Tibial nerve (tissue), 4 donors: ENCODE measurements around the gene NEDD4L. TPM values are rescaled to one million over a fixed set of nuclear protein-coding genes. Genes with fewer than 3 reads are reported as not detected.

Experiments used
- DNase-seq, 2 donors: peaks; one replicate each; pipeline ENCODE4 v3.0.0-alpha.2; 2019; ENCODE audit warnings: low spot score in 2 of 2
- H3K27ac ChIP-seq, 4 donors: fragments of 200-600 bp; sonication (generic) in 3 of 4; one replicate each; pipeline ENCODE4 v1.5.1; 2017 to 2019; ENCODE audit warnings: mild to moderate bottlenecking in 1 of 4
- H3K27me3 ChIP-seq, 2 donors: fragments of 200-600 bp; sonication (generic) in 1 of 2; one replicate each; pipeline versions ENCODE4 v1.5.1 to v1.6.0; 2017 to 2019
- H3K36me3 ChIP-seq, 3 donors: fragments of 200-600 bp; sonication (generic); one replicate each; pipeline ENCODE4 v1.5.1; 2018 to 2019
- H3K4me1 ChIP-seq, 4 donors: fragments of 200-600 bp; sonication (generic) in 3 of 4; one replicate each; pipeline ENCODE4 v1.5.1; 2017 to 2019
- H3K4me3 ChIP-seq, 4 donors: fragments of 200-600 bp; sonication (generic) in 3 of 4; one replicate each; pipeline ENCODE4 v1.5.1; 2017 to 2019; ENCODE audit warnings: mild to moderate bottlenecking in 1 of 4, moderate library complexity in 1 of 4
- H3K9me3 ChIP-seq, 4 donors: fragments of 200-600 bp; sonication (generic) in 3 of 4; one replicate each; pipeline ENCODE4 v1.5.1; 2017 to 2019
- CTCF ChIP-seq, 5 experiments: fragments of 200-600 bp in 3 of 5; fragments of 450-650 bp in 2 of 5; sonication (generic) in 3 of 5; IDR thresholded peaks; one replicate each; pipeline ENCODE4 v1.5.1; 2016 to 2019; ENCODE audit warnings: antibody characterized with exemption in 5 of 5, mild to moderate bottlenecking in 3 of 5, moderate library complexity in 2 of 5
- EP300 ChIP-seq, 2 donors: sonication (generic); formaldehyde crosslinking; IDR thresholded peaks; one replicate each; pipeline ENCODE4 v1.6.1; 2017; ENCODE audit warnings: antibody characterized with exemption in 2 of 2, mild to moderate bottlenecking in 1 of 2
- POLR2A ChIP-seq, 2 donors: fragments of 450-650 bp; IDR thresholded peaks; one replicate each; pipeline ENCODE4 v1.6.1; 2017; ENCODE audit warnings: antibody characterized with exemption in 2 of 2, mild to moderate bottlenecking in 2 of 2, moderate library complexity in 2 of 2
- WGBS, 2 donors: methylation state at CpG; one replicate each; pipeline ENCODE4 v1.1.5; 2018; 5-methylcytosine and 5-hydroxymethylcytosine counted together
- total RNA-seq, 4 donors: library from RNA; depleted of rRNA; stranded (reverse); fragments of >200 nt; gene quantifications; one replicate each; pipeline ENCODE4 v1.1.0, GENCODE V29; 2016

The NEDD4L gene
- total RNA-seq, 4 donors from 2014 or later = 15.3 to 59.9 (median 26.8) TPM

DNA sequence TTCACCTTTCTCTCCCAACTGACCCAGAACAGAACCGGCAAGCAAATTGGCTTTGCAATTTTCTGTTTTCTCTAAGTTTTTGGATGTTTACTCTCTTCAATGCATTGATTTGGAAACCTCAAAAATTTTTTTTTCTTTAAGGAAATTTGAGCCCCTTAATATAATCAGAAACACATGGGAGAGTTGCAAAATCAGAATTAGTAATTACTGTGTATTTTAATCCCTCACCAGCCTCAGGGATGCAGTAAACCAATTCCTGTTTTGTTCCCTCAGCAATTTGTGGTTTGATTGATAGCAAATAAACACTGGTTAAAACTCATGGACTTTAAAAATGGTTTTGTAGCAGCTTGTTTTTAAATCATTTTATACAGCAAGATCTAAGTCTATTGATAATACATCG is 281.5 kb downstream of the NEDD4L start:
- H3K27ac ChIP-seq = no peak overlapping the region
- TF ChIP-seq EP300 (IDR thresholded peaks at IDR 0.05) (no peak), POLR2A (IDR thresholded peaks at IDR 0.05) (no peak), CTCF (IDR thresholded peaks at IDR 0.05) (no peak)
- H3K4me3 ChIP-seq = no peak overlapping the region
- H3K36me3 ChIP-seq = peaks cover 0 to 14% (median 0%) of the 10 kb centered on the region in 3 donors
- no peaks in the 10 kb centered on the region for H3K27me3 ChIP-seq
- DNase-seq = no peak
- peaks cover 0 to 8% (median 0%) of the 10 kb centered on the region in 4 donors for H3K4me1 ChIP-seq
- 60 to 63% methylated on average over 2 of the region's 2 CpGs for WGBS, 2 donors
- H3K9me3 ChIP-seq = no peaks in the 10 kb centered on the region

DNA sequence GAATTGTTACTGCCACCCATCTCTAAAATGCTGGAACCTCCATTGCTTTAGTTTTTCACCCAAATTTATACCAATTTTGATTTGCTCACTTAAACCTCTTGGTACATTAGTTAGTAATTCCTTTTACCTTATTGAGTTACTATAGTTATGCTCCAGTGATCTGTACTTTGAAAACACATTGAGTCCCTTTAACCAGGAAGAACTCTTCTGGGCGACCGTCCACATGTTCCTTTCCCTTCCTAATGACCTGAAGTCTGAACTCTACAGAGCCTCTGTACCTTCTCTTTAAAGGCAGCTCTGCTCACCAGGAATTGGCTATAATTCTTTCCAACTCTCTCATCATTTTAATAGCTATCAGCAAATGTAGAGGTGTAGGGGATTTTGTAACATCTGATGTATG is 290.0 kb downstream of the NEDD4L start:
- Histone ChIP-seq H3K4me3 (no peak overlapping the region), H3K9me3 (no peaks in the 10 kb centered on the region), H3K4me1 (peaks cover 0 to 7% (median 3%) of the 10 kb centered on the region in 4 donors), H3K27ac (no peak overlapping the region), H3K36me3 (peaks cover 0 to 14% (median 0%) of the 10 kb centered on the region in 3 donors), H3K27me3 (no peaks in the 10 kb centered on the region)
- WGBS, 2 donors = 95 to 97% methylated on average over 2 of the region's 2 CpGs
- DNase-seq = no peak
- TF ChIP-seq POLR2A (IDR thresholded peaks at IDR 0.05) (no peak), EP300 (IDR thresholded peaks at IDR 0.05) (no peak), CTCF (IDR thresholded peaks at IDR 0.05) (no peak)

DNA sequence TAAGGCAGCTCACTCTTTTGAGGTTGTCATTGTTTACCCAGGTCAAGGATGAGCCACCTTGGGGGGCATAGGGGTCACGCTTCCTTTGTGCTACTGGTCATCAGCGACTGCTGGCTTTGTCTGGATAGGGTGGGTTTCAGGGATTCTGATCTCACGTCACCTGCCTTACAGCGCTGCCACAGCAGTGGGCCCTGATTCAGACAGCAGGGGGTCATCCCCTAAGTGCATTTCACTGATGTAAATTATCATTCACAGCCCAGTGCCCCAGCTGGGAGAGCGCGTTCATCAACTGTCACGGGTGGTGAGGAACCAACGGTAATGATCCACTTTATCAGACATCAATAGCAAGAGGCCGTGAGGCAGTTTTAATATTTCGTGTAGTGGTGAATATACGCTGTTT is 291.2 kb downstream of the NEDD4L start:
- DNase-seq = no peak

DNA sequence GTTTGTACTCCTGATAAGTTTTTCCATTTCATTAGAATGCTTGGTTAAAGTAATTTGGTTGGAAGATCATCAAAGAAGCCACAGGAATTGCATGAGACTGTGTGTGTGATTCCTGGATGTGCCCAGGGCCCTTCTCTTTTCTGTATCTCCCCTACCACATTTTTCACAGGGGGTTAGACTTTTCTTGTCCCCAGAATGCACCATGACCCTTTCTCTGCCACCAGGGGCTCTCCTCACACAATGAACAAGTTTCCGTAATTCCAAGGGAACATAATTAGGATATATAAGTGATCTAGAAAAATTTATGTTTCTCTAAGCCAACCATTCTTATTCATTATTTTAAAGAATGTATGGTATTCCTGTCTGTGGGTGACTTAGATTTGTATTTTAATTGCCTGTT is 291.8 kb downstream of the NEDD4L start:
- TF ChIP-seq POLR2A (IDR thresholded peaks at IDR 0.05) = no peak
- TF ChIP-seq CTCF (IDR thresholded peaks at IDR 0.05) = no peak
- no peak for TF ChIP-seq EP300 (IDR thresholded peaks at IDR 0.05)
- no peak overlapping the region for H3K27ac ChIP-seq
- H3K9me3 ChIP-seq = no peaks in the 10 kb centered on the region
- peaks cover 0 to 6% (median 0%) of the 10 kb centered on the region in 3 donors for H3K36me3 ChIP-seq
- no peak for DNase-seq
- 65 to 77% methylated on average over 1 of the region's 1 CpG for WGBS, 2 donors
- H3K4me3 ChIP-seq = no peak overlapping the region
- no peaks in the 10 kb centered on the region for H3K27me3 ChIP-seq
- peaks cover 0 to 9% (median 4%) of the 10 kb centered on the region in 4 donors for H3K4me1 ChIP-seq

More for the DNA sequence above, 291.2 kb downstream of the NEDD4L start:
- peaks cover 0 to 10% (median 0%) of the 10 kb centered on the region in 3 donors for H3K36me3 ChIP-seq
- no peaks in the 10 kb centered on the region for H3K27me3 ChIP-seq
- H3K4me1 ChIP-seq = peaks cover 0 to 9% (median 4%) of the 10 kb centered on the region in 4 donors
- TF ChIP-seq CTCF (IDR thresholded peaks at IDR 0.05) = no peak
- no peak for TF ChIP-seq EP300 (IDR thresholded peaks at IDR 0.05)
- no peak for TF ChIP-seq POLR2A (IDR thresholded peaks at IDR 0.05)
- no peaks in the 10 kb centered on the region for H3K9me3 ChIP-seq
- H3K4me3 ChIP-seq = no peak overlapping the region
- H3K27ac ChIP-seq = no peak overlapping the region
- WGBS, 2 donors = 88 to 93% methylated on average over 11 of the region's 11 CpGs

DNA sequence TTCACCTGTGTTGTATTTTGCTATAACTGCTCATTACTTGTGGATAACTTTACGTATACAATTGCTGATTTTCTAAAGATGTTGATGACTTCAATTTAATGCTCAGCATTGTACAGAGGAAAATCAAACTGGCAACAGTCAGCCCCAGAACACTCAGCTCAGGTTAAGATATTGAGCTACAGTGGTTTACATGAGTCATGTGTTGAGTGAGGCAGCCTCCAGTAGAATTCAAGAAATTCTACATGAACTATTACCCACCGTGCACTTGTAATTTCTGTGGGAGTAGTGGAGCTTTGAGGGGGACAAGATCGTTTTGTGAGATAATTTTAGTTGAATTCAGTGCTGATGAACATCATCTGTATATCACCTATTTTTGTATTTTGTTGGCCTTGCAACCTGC is 292.6 kb downstream of the NEDD4L start:
- Histone ChIP-seq H3K4me3 (no peak overlapping the region), H3K27ac (peak overlapping the region in 2 of 4 donors; percentile 73 to 85), H3K4me1 (peaks cover 0 to 9% (median 4%) of the 10 kb centered on the region in 4 donors), H3K9me3 (no peaks in the 10 kb centered on the region), H3K27me3 (no peaks in the 10 kb centered on the region), H3K36me3 (no peaks in the 10 kb centered on the region)
- no peak for DNase-seq
- 84 to 90% methylated on average over 3 of the region's 3 CpGs for WGBS, 2 donors
- no peak for TF ChIP-seq POLR2A (IDR thresholded peaks at IDR 0.05)
- no peak for TF ChIP-seq CTCF (IDR thresholded peaks at IDR 0.05)
- no peak for TF ChIP-seq EP300 (IDR thresholded peaks at IDR 0.05)
